C4-2B (cell line): ENCODE results near the gene PDGFD.

Experiments
- H3K27ac ChIP-seq: fragments of 450-650 bp; 2 replicates; pipeline ENCODE4 v1.5.1; 2017
- CTCF ChIP-seq: fragments of 450-650 bp; conservative IDR thresholded peaks from 2 replicates; pipeline ENCODE4 v1.5.1; 2017; ENCODE audit warnings: mild to moderate bottlenecking
- ZFX ChIP-seq: fragments of 450-650 bp; IDR thresholded peaks from 2 replicates; pipeline ENCODE4 v1.6.1; 2017

PDGFD gene

DNA sequence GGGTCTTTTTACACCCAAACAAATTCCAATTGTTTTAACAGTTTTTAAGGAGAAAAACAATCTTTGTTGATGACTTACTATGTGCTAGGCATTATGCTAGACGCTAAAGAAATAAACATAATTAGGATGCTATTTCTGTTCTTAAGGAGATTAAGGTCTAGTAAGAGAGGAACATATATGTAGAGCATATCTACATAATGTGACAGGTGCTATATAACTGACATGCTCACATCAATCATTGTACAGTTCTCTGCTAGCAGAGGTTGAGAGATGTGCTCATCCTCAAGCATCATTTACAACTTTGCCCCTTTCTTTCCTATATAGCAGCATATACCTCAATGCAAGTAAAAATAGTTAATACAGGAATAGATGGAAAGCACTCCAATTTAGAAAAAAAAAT lies 37.5 kb downstream of the PDGFD start:
- TF ChIP-seq CTCF, result no peak

DNA sequence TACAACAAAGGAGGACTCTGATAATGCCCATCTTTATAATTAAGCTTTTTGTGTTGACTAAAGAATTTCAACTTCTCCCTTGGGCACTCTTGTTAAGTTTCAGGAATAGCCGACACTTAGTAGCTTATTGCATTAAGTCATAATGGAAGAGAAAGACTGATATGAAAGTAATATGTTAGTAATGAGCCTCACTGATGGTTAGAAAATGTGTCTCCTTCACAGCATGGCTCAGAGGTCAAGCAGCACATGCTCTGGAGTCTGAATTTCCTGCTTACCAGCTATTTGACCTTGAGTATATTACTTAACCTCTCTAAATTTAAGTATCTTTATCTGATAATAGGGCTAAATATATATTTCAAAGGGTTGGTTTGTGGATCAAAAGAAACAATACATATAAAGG lies 39.0 kb downstream of the PDGFD start:
- TF ChIP-seq CTCF (no peak), ZFX (no peak)
- no peak overlapping the region for H3K27ac ChIP-seq

More for the DNA sequence above, 37.5 kb downstream of the PDGFD start:
- H3K27ac ChIP-seq, result no peak overlapping the region

DNA sequence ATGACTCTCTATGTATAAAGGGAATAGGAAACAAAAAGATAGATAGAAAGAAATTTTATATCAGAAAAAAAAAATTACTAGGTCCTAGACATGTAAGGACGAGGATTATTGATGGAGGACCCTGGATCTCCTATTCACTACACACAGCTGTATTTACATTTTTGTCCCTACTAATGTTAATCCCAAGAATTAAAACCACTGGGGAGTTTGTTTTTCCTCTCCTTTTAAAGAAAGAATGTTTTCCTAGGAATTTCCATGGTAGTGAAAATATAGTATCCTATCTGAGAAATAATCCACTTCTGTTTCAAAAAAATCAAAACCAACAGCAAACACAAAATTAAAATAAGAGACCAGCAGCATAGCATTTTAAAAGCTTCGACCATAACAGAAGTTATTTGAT lies 41.1 kb downstream of the PDGFD start:
- TF ChIP-seq CTCF (no peak), ZFX (no peak)

GRCh38 chr11:104122011-104122635 lies 41.8 kb downstream of the PDGFD start:
- no peak overlapping the region for H3K27ac ChIP-seq

More for the DNA sequence above, 41.1 kb downstream of the PDGFD start:
- no peak overlapping the region for H3K27ac ChIP-seq

DNA sequence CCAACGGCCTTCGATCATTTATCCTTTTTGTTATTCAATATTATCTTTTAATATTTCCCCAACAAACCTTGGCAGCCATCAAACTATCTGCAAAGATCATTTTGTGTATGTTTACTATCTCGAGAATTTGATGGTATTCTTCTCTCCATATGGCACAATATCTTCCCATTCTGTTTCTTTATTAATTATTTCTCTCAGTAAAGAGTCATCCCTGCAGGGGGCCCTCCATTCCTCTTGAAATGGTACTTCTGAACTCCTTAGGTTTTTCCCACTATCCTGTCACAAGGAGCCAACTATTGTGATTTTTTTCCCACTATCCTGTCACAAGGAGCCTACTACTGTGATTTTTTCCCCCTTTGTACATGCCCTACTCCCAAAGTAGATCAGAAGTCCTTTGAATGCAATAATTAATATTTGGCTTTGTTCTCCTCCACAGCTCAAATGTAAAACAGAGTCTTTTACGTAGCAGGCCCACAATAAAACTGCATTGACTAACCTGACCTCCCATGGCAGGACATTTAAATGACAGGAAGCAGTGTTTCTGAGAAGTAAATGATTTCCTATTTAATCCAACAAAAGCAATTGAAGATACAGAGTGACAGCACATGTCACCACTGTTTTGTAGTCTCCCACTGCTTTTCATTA lies 43.3 kb downstream of the PDGFD start:
- H3K27ac ChIP-seq, result no peak overlapping the region
- TF ChIP-seq ZFX, result no peak
- TF ChIP-seq CTCF, result peak; percentile 19

More at GRCh38 chr11:104122011-104122635, 41.8 kb downstream of the PDGFD start:
- TF ChIP-seq CTCF, result no peak
- no peak for TF ChIP-seq ZFX

GRCh38 chr11:104118105-104118744 lies 45.7 kb downstream of the PDGFD start:
- TF ChIP-seq CTCF (no peak), ZFX (no peak)
- H3K27ac ChIP-seq, result no peak overlapping the region

DNA sequence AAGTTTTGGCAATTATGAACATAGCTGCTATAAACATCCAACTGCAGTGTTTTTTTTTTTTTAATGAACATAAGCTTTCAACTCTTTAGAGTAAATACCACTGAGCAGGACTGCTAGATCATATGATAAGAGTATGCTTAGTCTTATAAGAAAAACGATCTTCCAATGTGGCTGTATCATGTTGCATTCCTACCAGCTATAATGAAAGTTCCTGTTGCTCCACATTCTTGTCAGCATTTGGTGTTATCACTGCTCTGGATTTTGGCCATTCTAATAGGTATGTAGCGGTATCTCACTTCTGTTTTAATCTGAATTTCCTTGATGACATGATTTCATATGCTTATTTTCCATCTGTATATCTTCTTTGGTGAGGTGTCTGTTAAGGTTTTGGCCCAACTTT lies 50.4 kb downstream of the PDGFD start:
- TF ChIP-seq CTCF (no peak), ZFX (no peak)
- H3K27ac ChIP-seq, result no peak overlapping the region
